Measurements from ENCODE around the gene HINT1.

The HINT1 gene

DNA sequence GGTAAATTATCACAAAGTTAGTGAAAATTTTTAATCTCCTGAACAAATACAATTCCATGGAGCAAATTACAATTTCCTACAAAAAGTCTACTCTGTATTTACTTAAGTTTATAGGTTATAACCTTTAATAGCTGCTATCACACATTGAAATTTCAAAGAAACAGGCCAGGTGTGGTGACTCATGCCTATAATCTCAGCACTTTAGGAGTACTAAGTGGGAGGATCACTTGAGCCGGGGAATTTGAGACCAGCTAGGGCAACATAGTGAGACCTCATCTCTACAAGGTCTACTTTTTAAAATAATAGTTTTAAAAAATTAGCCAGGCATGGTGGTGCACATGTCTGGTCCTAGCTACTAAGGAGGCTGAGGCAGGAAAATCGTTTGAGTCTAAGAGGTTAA lies 50.3 kb downstream of the HINT1 start:
- no peak for TF ChIP-seq Cebpa-rat (IDR thresholded peaks at IDR 0.05)
- Histone ChIP-seq H4K20me1 (no peaks in the 10 kb centered on the region), H3K27ac (no peak overlapping the region), H3K4me1 (no peaks in the 10 kb centered on the region), H3K27me3 (no peaks in the 10 kb centered on the region), H3K9me3 (no peaks in the 10 kb centered on the region), H3K9ac (no peak overlapping the region), H3K4me3 (no peak overlapping the region), H3K36me3 (no peaks in the 10 kb centered on the region), H3K4me2 (no peak overlapping the region)

DNA sequence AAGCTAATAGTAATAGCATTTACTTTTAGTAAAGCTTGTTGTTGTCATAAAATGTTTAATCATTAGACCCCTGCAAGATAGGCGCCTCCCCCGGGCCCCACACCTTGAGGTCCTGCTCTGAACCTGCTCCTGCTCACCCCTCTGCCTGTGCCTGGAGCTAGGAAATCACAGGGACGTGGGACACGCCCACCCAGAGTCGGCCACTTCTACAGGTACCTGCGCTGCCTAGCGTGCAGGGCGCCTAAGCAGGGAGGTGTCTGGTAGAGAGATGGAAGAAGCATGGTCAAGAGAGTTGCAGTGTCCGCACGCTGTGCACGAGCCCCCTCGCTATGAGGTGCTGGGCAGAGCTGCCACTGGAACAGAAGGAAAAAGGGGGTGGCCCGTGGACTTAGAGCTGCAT lies 52.6 kb downstream of the HINT1 start:
- H3K4me3 ChIP-seq = no peak overlapping the region
- no peak for TF ChIP-seq Cebpa-rat (IDR thresholded peaks at IDR 0.05)
- H3K27me3 ChIP-seq = no peaks in the 10 kb centered on the region
- H3K9ac ChIP-seq = no peak overlapping the region
- no peaks in the 10 kb centered on the region for H3K36me3 ChIP-seq
- no peaks in the 10 kb centered on the region for H4K20me1 ChIP-seq
- H3K4me1 ChIP-seq = no peaks in the 10 kb centered on the region
- no peak overlapping the region for H3K4me2 ChIP-seq
- H3K9me3 ChIP-seq = no peaks in the 10 kb centered on the region
- H3K27ac ChIP-seq = no peak overlapping the region

DNA sequence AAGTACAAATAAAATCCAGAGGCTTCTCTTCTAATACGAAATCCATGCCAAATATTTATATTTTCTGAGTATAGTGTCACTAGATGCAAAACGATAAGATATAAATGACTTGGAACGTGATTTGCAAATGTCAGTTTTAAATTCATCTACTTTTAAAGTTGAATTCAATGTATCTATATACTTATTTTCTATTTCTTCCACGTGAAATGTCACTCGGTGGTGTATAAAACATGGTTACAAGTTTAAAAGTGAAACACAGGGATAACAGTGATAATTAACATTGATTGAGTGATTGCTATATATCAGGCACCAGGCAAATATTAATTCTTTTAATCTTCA lies 54.8 kb downstream of the HINT1 start:
- H3K27me3 ChIP-seq = no peaks in the 10 kb centered on the region
- H3K4me3 ChIP-seq = no peak overlapping the region
- H3K9ac ChIP-seq = no peak overlapping the region
- no peaks in the 10 kb centered on the region for H3K4me1 ChIP-seq
- no peak overlapping the region for H3K27ac ChIP-seq
- no peaks in the 10 kb centered on the region for H3K9me3 ChIP-seq
- H3K4me2 ChIP-seq = no peak overlapping the region
- H4K20me1 ChIP-seq = no peaks in the 10 kb centered on the region
- TF ChIP-seq Cebpa-rat (IDR thresholded peaks at IDR 0.05) = no peak
- H3K36me3 ChIP-seq = no peaks in the 10 kb centered on the region

DNA sequence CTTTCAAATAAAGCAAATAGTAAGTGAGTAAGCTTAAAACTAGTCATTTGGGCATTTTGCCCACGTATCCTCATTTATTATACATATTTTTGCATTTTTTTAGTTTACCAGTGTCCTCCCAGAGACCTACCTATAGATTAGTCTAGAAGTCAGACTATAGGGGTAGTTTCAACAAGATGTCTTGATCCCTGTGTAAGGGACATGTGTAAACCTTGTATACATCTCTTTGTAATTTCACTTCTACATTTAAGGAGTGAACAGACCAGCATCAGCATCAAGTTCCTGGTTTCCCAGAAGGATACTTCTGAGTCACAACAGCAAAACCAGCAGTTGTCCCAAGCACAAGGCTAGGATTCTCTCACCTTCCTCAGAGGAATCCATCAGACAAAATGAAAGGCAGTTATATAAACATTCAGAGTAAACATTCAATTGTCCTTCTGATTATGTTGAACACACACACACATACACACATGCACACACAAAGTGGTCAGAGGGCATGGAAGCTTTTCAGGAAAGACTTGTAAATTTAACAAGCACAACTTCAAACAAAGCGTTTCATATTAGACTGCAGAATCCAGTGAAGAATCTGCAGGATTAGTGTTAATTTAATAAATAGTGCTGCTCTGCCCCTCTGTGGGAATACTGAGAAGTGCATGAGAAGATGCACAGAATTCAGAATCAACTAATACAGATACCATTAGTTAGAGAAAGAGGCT lies 55.4 kb downstream of the HINT1 start:
- Histone ChIP-seq H3K4me1 (no peaks in the 10 kb centered on the region), H3K9me3 (no peaks in the 10 kb centered on the region), H3K4me3 (no peak overlapping the region), H3K4me2 (no peak overlapping the region), H3K27me3 (no peaks in the 10 kb centered on the region), H4K20me1 (no peaks in the 10 kb centered on the region), H3K36me3 (no peaks in the 10 kb centered on the region), H3K27ac (no peak overlapping the region), H3K9ac (no peak overlapping the region)
- no peak for TF ChIP-seq Cebpa-rat (IDR thresholded peaks at IDR 0.05)
